ENCODE measurements around the gene CCT8L2. TPM values are rescaled to one million over a fixed set of nuclear protein-coding genes. Genes with fewer than 3 reads are reported as not detected.
"Not testable (repeated sequence)": the region's sequence is repeated elsewhere in the genome, so short reads cannot be mapped to it uniquely, and the experiment has no call there.

Gene CCT8L2, protein sequence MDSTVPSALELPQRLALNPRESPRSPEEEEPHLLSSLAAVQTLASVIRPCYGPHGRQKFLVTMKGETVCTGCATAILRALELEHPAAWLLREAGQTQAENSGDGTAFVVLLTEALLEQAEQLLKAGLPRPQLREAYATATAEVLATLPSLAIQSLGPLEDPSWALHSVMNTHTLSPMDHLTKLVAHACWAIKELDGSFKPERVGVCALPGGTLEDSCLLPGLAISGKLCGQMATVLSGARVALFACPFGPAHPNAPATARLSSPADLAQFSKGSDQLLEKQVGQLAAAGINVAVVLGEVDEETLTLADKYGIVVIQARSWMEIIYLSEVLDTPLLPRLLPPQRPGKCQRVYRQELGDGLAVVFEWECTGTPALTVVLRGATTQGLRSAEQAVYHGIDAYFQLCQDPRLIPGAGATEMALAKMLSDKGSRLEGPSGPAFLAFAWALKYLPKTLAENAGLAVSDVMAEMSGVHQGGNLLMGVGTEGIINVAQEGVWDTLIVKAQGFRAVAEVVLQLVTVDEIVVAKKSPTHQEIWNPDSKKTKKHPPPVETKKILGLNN
- not detected in 3 replicates for total RNA-seq
- long read RNA-seq = 0 reads

DNA sequence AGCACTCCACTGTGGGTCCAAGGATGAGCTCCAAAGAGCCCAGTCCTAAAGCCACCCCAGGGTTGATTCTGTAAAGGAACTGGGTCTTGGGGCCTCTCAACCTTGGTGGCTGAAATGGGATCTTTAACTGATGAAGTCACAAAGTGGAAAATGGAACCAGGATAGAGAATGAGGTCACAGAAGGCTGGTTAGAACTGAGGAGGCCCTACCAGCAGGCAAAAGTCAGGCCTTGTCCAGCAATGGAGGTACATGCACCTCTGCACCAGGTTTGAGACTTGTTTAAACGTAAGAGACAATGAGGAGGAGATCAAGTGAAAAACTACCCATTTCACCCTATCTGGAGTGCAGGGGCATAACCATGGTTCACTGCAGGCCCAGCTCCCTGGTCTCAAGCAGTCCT is at the start of gene CCT8L2:
TSS of gene CCT8L2 (minus strand) at position 101 of the 400 bp plus-strand sequence. CDS start 260 bp downstream, outside the sequence.
- not testable (repeated sequence) for H3K4me1 Mint-ChIP-seq (ENCODE audit: low read depth); DNase-seq (ENCODE audit: low spot score); H3K27me3 Mint-ChIP-seq (ENCODE audit: low read depth); H3K36me3 Mint-ChIP-seq (ENCODE audit: low read depth); H3K4me3 Mint-ChIP-seq (ENCODE audit: unreplicated experiment); H3K27ac Mint-ChIP-seq (ENCODE audit: unreplicated experiment)
- H3K9me3 Mint-ChIP-seq (ENCODE audit: low read depth) = peaks cover 32% of the 10 kb centered on the region

DNA sequence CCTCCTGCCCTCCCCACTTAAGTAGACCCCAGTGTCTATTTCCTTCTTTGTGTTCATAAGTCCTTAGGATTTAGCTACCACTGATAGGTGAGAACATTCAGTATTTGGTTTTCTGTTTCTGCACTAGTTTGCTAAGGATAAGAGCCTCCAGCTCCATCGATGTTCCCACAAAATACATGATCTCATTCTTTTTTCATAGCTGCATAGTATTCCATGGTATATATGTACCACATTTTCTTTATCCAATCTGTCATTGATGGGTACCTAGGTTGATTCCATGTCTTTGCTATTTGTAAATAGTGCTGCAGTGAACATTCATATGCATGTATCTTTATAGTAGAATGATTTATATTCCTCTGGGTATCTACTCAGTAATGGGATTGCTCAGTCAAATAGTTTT is 42.8 kb upstream of the CCT8L2 start:
- H3K4me1 Mint-ChIP-seq (ENCODE audit: low read depth); H3K4me3 Mint-ChIP-seq (ENCODE audit: unreplicated experiment); H3K36me3 Mint-ChIP-seq (ENCODE audit: low read depth); H3K27ac Mint-ChIP-seq (ENCODE audit: unreplicated experiment); DNase-seq (ENCODE audit: low spot score); H3K27me3 Mint-ChIP-seq (ENCODE audit: low read depth): not testable (repeated sequence)
- H3K9me3 Mint-ChIP-seq (ENCODE audit: low read depth) = peaks cover 41% of the 10 kb centered on the region

DNA sequence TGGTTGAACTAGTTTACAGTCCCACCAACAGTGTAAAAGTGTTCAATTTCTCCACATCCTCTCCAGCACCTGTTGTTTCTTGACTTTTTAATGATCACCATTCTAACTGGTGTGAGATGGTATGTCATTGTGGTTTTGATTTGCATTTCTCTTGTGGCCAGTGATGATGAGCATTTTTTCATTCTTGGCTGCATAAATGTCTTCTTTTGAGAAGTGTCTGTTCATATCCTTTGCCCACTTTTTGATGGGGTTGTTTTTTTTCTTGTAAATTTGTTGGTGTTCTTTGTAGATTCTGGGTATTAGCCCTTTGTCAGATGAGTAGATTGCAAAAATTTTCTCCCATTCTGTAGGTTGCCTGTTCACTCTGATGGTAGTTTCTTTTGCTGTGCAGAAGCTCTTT is 41.5 kb upstream of the CCT8L2 start:
- peaks cover 42% of the 10 kb centered on the region for H3K9me3 Mint-ChIP-seq (ENCODE audit: low read depth)
- H3K36me3 Mint-ChIP-seq (ENCODE audit: low read depth); H3K4me3 Mint-ChIP-seq (ENCODE audit: unreplicated experiment); H3K27ac Mint-ChIP-seq (ENCODE audit: unreplicated experiment); H3K27me3 Mint-ChIP-seq (ENCODE audit: low read depth); H3K4me1 Mint-ChIP-seq (ENCODE audit: low read depth); DNase-seq (ENCODE audit: low spot score): not testable (repeated sequence)

DNA sequence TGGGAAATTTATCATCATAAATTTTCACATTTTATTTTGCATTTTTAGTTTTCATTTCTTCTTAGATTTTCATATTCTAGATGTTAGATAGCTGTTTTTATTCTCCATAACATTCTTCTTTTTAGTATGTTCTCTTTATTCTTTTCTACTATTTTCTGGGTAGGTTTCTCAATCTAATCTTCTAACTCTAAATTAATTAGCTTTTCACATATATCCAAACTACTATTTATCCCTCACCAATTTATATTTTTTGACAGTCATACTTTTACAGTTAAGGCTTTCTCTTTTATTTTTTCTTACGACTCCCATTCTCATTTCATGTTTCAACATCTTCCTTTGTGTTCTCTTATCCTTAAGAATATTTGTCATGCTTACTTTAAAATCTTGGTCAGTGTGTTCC is 35.9 kb upstream of the CCT8L2 start:
- H3K36me3 Mint-ChIP-seq (ENCODE audit: low read depth); DNase-seq (ENCODE audit: low spot score); H3K4me1 Mint-ChIP-seq (ENCODE audit: low read depth); H3K27me3 Mint-ChIP-seq (ENCODE audit: low read depth); H3K4me3 Mint-ChIP-seq (ENCODE audit: unreplicated experiment); H3K27ac Mint-ChIP-seq (ENCODE audit: unreplicated experiment): not testable (repeated sequence)
- H3K9me3 Mint-ChIP-seq (ENCODE audit: low read depth) = peaks cover 45% of the 10 kb centered on the region

DNA sequence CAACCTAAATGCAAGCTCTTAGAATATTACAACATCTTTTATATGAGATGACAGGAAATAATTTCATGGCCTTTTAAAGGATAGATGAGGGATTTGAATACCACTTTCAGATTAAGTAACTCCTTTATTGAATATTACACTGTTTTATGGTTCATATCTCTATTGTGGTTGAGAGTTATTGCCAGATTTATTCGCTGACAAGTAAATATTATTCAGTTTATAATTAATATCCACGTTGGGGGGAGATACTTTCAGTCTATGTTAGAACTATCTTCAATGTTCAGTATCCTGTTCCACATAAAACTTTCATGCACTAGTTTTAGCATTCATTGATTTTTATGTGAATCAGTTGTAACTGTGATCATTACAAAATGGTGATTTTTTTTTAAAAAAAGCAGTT is 32.4 kb upstream of the CCT8L2 start:
- H3K4me1 Mint-ChIP-seq (ENCODE audit: low read depth); H3K36me3 Mint-ChIP-seq (ENCODE audit: low read depth); H3K27me3 Mint-ChIP-seq (ENCODE audit: low read depth): not testable (repeated sequence)

DNA sequence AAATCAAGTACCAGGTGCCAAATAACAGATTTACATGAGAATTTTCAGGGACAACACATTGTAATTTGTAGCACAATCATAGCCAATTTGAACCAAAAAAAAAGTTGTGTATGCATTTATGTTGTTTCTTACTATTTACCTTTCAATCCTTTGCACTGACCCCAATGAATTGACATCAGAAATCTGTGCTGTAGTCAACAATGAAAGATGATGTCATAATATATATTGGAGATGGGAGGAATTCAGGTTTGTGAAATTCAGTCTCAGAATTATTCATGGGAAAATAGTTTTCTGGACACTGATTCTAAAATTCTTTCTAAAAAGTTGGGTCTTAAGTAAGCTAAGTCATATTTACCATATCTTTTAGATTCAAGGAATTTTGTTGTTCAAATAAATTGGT is 31.0 kb upstream of the CCT8L2 start:
- not testable (repeated sequence) for H3K4me3 Mint-ChIP-seq (ENCODE audit: unreplicated experiment); H3K27ac Mint-ChIP-seq (ENCODE audit: unreplicated experiment); H3K27me3 Mint-ChIP-seq (ENCODE audit: low read depth); H3K36me3 Mint-ChIP-seq (ENCODE audit: low read depth); H3K4me1 Mint-ChIP-seq (ENCODE audit: low read depth); DNase-seq (ENCODE audit: low spot score)
- peaks cover 32% of the 10 kb centered on the region for H3K9me3 Mint-ChIP-seq (ENCODE audit: low read depth)

More for the DNA sequence above, 32.4 kb upstream of the CCT8L2 start:
- not testable (repeated sequence) for H3K27ac Mint-ChIP-seq (ENCODE audit: unreplicated experiment); DNase-seq (ENCODE audit: low spot score); H3K4me3 Mint-ChIP-seq (ENCODE audit: unreplicated experiment)
- peaks cover 40% of the 10 kb centered on the region for H3K9me3 Mint-ChIP-seq (ENCODE audit: low read depth)

DNA sequence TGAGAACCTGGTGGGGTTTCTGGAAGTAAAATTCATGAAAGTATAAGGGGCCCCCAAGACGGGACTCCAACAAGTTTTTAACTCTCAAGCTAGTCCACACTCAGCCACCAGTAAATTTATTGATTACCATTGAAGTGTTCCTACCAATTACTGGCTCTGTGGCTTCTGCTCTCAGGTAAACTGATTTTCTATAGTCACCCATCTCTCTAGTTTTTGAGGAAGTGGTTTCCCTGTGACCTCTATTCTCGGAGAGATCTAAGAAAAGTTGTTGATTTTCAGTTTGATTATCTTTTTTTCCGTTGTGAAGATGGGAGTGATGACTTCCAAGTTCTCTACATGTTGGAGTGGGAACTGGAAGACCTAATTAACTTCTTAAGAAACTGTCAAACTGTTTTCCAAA is 24.9 kb upstream of the CCT8L2 start:
- not testable (repeated sequence) for H3K4me3 Mint-ChIP-seq (ENCODE audit: unreplicated experiment); H3K4me1 Mint-ChIP-seq (ENCODE audit: low read depth); H3K36me3 Mint-ChIP-seq (ENCODE audit: low read depth); H3K27ac Mint-ChIP-seq (ENCODE audit: unreplicated experiment); H3K27me3 Mint-ChIP-seq (ENCODE audit: low read depth); DNase-seq (ENCODE audit: low spot score)
- H3K9me3 Mint-ChIP-seq (ENCODE audit: low read depth) = peaks cover 38% of the 10 kb centered on the region

DNA sequence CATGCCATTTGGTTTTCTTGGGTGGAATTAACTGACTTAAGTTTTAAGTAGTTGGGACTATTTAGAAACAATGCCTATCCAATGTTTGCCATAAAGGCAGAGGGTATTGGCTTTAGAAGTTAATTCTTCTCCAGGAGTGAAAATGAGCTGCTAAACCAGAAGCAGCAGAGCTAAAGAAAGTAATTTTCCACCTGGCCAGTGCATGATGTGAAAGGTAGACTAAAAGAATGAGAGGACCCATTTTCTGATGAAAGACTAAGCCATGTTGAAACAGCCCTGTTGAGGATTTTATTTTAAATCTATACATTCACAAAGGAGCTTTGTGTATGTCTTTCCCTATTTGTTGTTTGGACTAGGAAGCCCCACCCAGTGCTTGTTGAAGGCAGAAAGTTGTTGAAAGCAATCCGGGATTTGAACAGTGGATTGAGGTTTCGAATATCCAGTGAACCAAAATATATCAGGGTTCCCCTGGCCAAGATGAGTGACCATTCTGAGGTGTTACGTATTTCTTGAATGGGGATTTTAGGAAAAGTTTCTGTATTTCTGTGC is 23.9 kb upstream of the CCT8L2 start:
- not testable (repeated sequence) for DNase-seq (ENCODE audit: low spot score); H3K27ac Mint-ChIP-seq (ENCODE audit: unreplicated experiment); H3K4me1 Mint-ChIP-seq (ENCODE audit: low read depth); H3K4me3 Mint-ChIP-seq (ENCODE audit: unreplicated experiment); H3K36me3 Mint-ChIP-seq (ENCODE audit: low read depth); H3K27me3 Mint-ChIP-seq (ENCODE audit: low read depth)
- H3K9me3 Mint-ChIP-seq (ENCODE audit: low read depth) = peaks cover 41% of the 10 kb centered on the region

DNA sequence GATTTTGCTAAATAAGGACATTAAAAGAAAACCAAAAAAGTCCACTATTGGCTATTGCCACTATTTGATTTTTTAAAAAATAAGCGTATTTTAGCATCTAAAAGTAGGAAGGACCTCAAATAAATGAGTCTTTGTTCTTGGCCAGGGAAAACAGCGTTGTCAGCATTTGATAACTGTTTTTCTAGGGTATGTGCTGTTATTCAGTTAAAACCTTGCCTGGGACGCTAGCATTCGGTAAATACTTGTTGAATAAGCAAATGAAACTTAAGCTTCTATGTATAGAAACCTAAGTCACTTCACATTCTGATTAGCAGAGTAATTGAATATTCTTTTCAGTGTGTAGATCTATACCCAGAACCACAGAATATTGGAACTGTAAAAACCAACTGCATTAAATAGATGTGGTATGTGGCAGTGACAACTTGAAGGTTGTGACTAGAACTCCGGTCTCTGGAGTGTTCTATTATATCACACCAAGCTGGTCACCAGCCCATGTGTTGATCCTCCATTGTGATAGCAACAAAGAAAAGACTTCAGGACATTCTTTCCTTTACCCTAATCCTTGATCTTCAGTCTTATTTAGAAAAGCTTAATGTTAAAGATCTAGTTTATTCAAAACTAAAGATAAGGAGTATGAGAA is 23.1 kb upstream of the CCT8L2 start:
- DNase-seq (ENCODE audit: low spot score); H3K4me3 Mint-ChIP-seq (ENCODE audit: unreplicated experiment); H3K4me1 Mint-ChIP-seq (ENCODE audit: low read depth); H3K36me3 Mint-ChIP-seq (ENCODE audit: low read depth); H3K27me3 Mint-ChIP-seq (ENCODE audit: low read depth); H3K27ac Mint-ChIP-seq (ENCODE audit: unreplicated experiment): not testable (repeated sequence)
- H3K9me3 Mint-ChIP-seq (ENCODE audit: low read depth) = peaks cover 47% of the 10 kb centered on the region

Measured in chondrocyte (in vitro differentiated cells).